Lung (tissue), 12 donors: Measurements from ENCODE around the gene PLCG1. TPM values are rescaled to one million over a fixed set of nuclear protein-coding genes. Genes with fewer than 3 reads are reported as not detected.

ENCODE experiments used
- ATAC-seq: fragments of 200-7000 bp; cut with Tn5 transposase; one replicate; pipeline ENCODE4 v1.9.1; 2020; ENCODE audit warnings: moderate number of reproducible peaks; ENCODE audit not compliant: insufficient read depth, low FRiP score
- DNase-seq, 3 donors: peaks; one replicate each; pipeline ENCODE4 v3.0.0-alpha.2; 2013 to 2017
- H3K27ac ChIP-seq, 2 donors: one replicate each; pipeline ENCODE4 v1.5.1; 2013; ENCODE audit warnings: mild to moderate bottlenecking in 2 of 2, moderate library complexity in 2 of 2, control low read depth in 1 of 2, inconsistent platforms in 1 of 2, low read depth in 1 of 2, low read length in 1 of 2
- H3K27me3 ChIP-seq, 3 donors: one replicate each; pipeline ENCODE4 v1.5.1; 2013; ENCODE audit warnings: low read length in 2 of 3; ENCODE audit not compliant: control insufficient read depth in 3 of 3, insufficient read depth in 3 of 3
- H3K36me3 ChIP-seq, 4 donors: one replicate each; pipeline ENCODE4 v1.5.1; 2013; ENCODE audit warnings: low read length in 4 of 4, mild to moderate bottlenecking in 1 of 4, moderate library complexity in 1 of 4; ENCODE audit not compliant: control insufficient read depth in 4 of 4, insufficient read depth in 4 of 4
- H3K4me1 ChIP-seq, 5 donors: one replicate each; pipeline ENCODE4 v1.5.1; 2013; ENCODE audit warnings: low read length in 5 of 5, mild to moderate bottlenecking in 2 of 5, moderate library complexity in 1 of 5; ENCODE audit not compliant: control insufficient read depth in 5 of 5, insufficient read depth in 5 of 5
- H3K4me3 ChIP-seq: one replicate; pipeline ENCODE4 v1.5.1; 2013; ENCODE audit warnings: mild to moderate bottlenecking, control low read depth, moderate library complexity
- H3K9ac ChIP-seq, 2 donors: one replicate each; pipeline ENCODE4 v1.5.1; 2013; ENCODE audit warnings: low read length in 2 of 2, control low read depth in 1 of 2; ENCODE audit not compliant: insufficient read depth in 1 of 2
- H3K9me3 ChIP-seq, 4 donors: one replicate each; pipeline ENCODE4 v1.5.1; 2013; ENCODE audit warnings: low read length in 3 of 4, mild to moderate bottlenecking in 1 of 4, moderate library complexity in 1 of 4; ENCODE audit not compliant: control insufficient read depth in 4 of 4, insufficient read depth in 3 of 4
- WGBS, 2 donors: extraction: QIAGEN DNeasy Blood & Tissue Kit; methylation state at CpG; one replicate each; pipeline ENCODE4 v1.1.7; 2013; 5-methylcytosine and 5-hydroxymethylcytosine counted together
- polyA plus RNA-seq, 2 donors: library from polyadenylated mRNA; stranded (reverse); fragments of 200-250 nt; gene quantifications; one replicate each; pipeline ENCODE4 v1.2.1, GENCODE V29; 2013
- total RNA-seq, 2 donors: library from RNA; depleted of rRNA in 1 of 2; stranded (reverse); fragments of >200 nt in 1 of 2; gene quantifications; one replicate each; pipeline ENCODE4 v1.2.1, GENCODE V29; 2014 to 2021
- TF ChIP-seq, protein P1 (sequence below): IDR thresholded peaks from 2 replicates; pipeline ENCODE4 v1.5.1; 2012; ENCODE audit warnings: mild to moderate bottlenecking; ENCODE audit errors: control extremely low read depth, extremely low read depth
- donor health status: control.
- donor health status: control.
- donor health status: Bipolar disorder and iron deficiency.
- donor health status: healthy.
- donor health status: DM: yes; HTN: yes; CAD: no.

Gene PLCG1
- total and polyA plus RNA-seq, 4 donors = 29.6 to 154 (median 67.1) TPM

DNA sequence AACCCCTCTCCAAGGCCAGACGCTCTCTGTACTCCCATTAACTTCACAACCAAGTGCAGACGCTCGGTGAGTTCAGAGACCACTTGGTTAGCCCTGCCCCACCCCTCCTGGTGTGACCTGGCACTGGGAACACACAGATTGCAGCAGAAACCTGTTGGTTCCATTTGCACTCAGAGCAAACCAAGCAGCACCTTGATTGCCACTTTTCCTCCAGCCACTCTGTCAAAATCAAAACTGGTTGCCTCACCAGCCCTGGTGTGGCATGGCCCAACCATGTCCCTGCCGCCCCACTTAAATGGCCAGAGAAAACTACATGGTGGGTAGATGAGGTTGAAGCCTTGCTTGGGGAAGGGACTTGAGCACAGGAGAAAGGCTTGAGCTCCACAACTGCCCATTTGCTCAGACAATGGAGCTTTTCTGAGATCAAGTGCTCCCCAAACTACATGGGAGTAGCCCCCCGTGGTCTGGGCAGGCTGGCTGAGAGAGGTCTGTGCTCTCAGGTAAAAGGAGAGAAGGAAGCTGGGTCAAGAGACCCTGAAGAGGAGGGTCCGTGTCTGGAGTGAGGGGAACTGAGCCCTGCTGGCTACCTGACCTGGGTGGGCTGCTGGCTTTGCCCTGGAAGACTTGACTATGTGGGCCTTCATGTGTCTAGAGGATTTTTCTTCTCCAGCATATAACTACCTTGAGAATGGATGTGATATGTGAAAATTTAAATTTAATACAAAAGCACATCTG lies 43.4 kb downstream of the PLCG1 start:
- 83 to 96% methylated on average over 6 of the region's 6 CpGs for WGBS, 2 donors
- ATAC-seq = no peak
- no peak for DNase-seq

DNA sequence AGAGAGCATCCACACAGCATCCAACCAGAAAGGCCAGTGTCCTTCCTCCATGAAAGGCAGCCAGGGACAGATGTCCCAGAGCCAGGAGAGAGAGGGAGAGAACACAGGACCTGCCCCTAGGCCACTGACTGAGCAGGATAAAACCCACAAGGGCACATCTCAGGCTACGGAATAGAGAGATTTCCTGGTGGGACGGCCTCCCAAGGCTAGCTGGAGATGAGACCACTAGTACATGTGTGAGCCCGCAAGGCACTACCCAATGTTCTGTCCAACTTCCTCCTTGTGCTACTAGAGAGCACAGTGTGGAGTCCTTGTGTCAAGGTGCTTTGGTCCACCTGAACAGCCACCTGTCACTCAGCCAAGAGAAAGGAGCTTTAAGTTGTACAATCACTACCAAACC lies 44.2 kb downstream of the PLCG1 start:
- Histone ChIP-seq H3K27ac (peak overlapping the region in 1 of 2 donors; percentile 11), H3K36me3 (peaks cover 0 to 17% (median 5%) of the 10 kb centered on the region in 4 donors), H3K27me3 (no peaks in the 10 kb centered on the region), H3K4me3 (no peak overlapping the region), H3K9ac (no peak overlapping the region), H3K9me3 (no peaks in the 10 kb centered on the region), H3K4me1 (peaks cover 0 to 14% (median 0%) of the 10 kb centered on the region in 5 donors)
- TF ChIP-seq, protein P1, sequence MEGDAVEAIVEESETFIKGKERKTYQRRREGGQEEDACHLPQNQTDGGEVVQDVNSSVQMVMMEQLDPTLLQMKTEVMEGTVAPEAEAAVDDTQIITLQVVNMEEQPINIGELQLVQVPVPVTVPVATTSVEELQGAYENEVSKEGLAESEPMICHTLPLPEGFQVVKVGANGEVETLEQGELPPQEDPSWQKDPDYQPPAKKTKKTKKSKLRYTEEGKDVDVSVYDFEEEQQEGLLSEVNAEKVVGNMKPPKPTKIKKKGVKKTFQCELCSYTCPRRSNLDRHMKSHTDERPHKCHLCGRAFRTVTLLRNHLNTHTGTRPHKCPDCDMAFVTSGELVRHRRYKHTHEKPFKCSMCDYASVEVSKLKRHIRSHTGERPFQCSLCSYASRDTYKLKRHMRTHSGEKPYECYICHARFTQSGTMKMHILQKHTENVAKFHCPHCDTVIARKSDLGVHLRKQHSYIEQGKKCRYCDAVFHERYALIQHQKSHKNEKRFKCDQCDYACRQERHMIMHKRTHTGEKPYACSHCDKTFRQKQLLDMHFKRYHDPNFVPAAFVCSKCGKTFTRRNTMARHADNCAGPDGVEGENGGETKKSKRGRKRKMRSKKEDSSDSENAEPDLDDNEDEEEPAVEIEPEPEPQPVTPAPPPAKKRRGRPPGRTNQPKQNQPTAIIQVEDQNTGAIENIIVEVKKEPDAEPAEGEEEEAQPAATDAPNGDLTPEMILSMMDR = no peak
- WGBS, 2 donors = 91 to 95% methylated on average over 3 of the region's 3 CpGs
- ATAC-seq (no peak), DNase-seq (no peak)

More for the DNA sequence above, 43.4 kb downstream of the PLCG1 start:
- TF ChIP-seq, protein P1 = no peak
- Histone ChIP-seq H3K9me3 (no peaks in the 10 kb centered on the region), H3K4me3 (no peak overlapping the region), H3K9ac (no peak overlapping the region), H3K27me3 (no peaks in the 10 kb centered on the region), H3K27ac (no peak overlapping the region), H3K36me3 (peaks cover 0 to 22% (median 13%) of the 10 kb centered on the region in 4 donors), H3K4me1 (peaks cover 0 to 14% (median 0%) of the 10 kb centered on the region in 5 donors)

DNA sequence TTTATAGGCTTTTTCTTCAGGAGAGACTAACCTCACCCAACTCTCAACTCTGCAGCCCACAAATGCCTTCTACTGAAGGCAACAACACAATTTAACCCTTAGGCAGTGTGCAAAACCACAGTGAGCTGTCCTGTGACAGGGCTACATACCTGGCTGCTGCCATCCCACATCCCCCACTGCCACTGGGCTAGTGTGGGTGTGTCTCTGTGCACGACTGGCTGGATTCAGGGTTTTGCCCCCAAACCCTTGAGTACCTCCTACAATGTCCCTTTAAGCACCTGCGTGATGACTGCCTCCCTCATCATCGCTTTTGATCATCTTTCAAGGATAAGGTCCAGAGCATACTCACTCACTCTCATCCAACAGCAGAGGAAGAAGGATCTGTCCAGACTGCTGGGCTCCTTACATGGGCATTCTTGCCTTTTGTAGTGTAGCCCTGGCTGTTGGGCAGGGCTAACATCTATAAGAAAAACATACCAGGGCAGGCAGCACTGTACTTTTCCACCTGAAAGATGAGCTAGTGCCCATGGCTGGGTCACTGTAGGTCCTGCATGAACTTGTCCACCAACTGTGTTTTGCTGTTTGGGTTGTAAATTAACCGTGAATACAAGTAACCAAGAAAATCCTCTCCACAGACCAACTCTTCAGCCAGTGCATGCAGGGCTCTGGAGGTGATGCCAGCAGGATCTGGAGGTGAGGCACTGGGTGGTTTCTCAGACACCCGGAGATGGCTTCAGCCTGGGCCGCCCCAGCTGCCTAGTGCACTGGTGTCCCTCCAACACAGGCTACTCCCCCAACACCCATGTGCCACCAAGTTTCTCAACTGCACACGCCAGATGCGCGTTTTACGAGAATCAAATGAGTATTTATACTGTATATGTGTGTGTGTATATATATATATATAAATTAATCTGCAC lies 45.2 kb downstream of the PLCG1 start:
- DNase-seq (no peak), ATAC-seq (no peak)
- Histone ChIP-seq H3K4me3 (no peak overlapping the region), H3K27ac (no peak overlapping the region), H3K9ac (no peak overlapping the region), H3K27me3 (no peaks in the 10 kb centered on the region), H3K9me3 (no peaks in the 10 kb centered on the region), H3K4me1 (peaks cover 0 to 14% (median 0%) of the 10 kb centered on the region in 5 donors), H3K36me3 (peaks cover 0 to 15% (median 1%) of the 10 kb centered on the region in 4 donors)
- TF ChIP-seq, protein P1 = no peak
- 94 to 95% methylated on average over 10 of the region's 10 CpGs for WGBS, 2 donors
